GM12872 (cell line): Measurements from ENCODE around the gene SMOC2.

Experiments
- CTCF ChIP-seq: IDR thresholded peaks from 3 replicates; pipeline ENCODE4 v1.5.1; 2011; ENCODE audit warnings: low read depth, mild to moderate bottlenecking, low read length, moderate library complexity; ENCODE audit not compliant: insufficient read depth

The SMOC2 gene

GRCh38 chr6:168508903-168509302, 67.9 kb downstream of the SMOC2 start:
- no peak for TF ChIP-seq CTCF

- no peak for TF ChIP-seq CTCF
Observed at GRCh38 chr6:168513766-168514165, 72.8 kb downstream of the SMOC2 start.

GRCh38 chr6:168514216-168514615, 73.2 kb downstream of the SMOC2 start:
- no peak for TF ChIP-seq CTCF

- TF ChIP-seq CTCF: no peak
Observed at GRCh38 chr6:168515376-168515775, 74.4 kb downstream of the SMOC2 start.

GRCh38 chr6:168516944-168517741, 76.2 kb downstream of the SMOC2 start:
- TF ChIP-seq CTCF: no peak

GRCh38 chr6:168517742-168518347, 76.9 kb downstream of the SMOC2 start:
- no peak for TF ChIP-seq CTCF

- no peak for TF ChIP-seq CTCF
Observed at GRCh38 chr6:168518348-168518745, 77.4 kb downstream of the SMOC2 start.
